ENCODE data around the gene NAGK.

- no peak for TF ChIP-seq CTCF (IDR thresholded peaks at IDR 0.05; ENCODE audit: low read depth, low read length, poor library complexity, severe bottlenecking)
- TF ChIP-seq EZH2phosphoT487 (IDR thresholded peaks at IDR 0.05; ENCODE audit: borderline replicate concordance, low read length): no peak
These were observed 39.6 kb downstream of the NAGK start for GRCh38 chr2:71108091-71108490.

Data from DOHH2 (cell line).